Globus pallidus (tissue), 1 donor: ENCODE results near the gene SNF8.
"Not testable (repeated sequence)": the region's sequence is repeated elsewhere in the genome, so short reads cannot be mapped to it uniquely, and the experiment has no call there.

ENCODE experiments used
- DNase-seq: peaks from one replicate; pipeline ENCODE4 v3.0.0-alpha.2; 2015; ENCODE audit warnings: low spot score

Gene SNF8

DNA sequence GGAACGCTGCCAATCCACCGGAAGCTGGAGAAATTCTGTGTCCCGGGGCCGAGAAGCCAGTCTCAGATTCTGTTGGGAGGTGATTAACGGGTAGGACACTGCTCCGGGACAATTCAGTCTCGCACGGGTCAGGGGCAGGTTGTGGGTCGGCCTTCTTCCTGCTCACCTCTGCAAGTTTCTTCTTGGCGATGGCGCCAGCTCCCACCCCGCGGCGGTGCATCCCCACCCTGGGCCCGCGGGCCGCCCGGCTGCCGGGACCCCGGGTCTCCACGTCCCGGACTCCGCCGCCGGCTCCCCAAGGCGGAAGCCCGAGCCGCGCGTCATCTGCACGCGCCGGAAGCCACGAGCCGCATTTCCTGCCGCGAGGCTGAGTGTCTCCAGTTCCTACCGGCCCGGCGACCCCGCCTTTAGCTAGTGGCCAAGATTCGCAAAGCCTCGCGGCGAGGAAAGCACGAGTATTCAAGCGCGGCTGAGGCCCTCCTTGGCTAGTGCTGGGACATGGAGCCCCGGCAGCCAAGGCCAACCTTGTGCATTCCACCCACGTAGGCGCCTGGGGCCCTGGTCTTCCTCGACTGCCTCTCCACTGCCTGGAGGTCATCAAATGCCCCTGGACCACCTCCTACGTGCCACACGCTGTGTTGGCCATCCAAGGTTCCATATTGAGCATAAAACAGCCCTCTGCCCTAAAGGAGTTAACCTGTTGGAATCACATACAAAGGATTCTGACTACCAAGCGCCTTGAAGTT, at the start of gene SNF8:
Gene SNF8 (minus strand): TSS at position 328 of the 746 bp plus-strand sequence. CDS start 108 bp downstream, at position 220.
- DNase-seq = peak; percentile 81

- DNase-seq = no peak
Observed at GRCh38 chr17:48993951-48994350, 49.3 kb upstream of the SNF8 start.

DNA sequence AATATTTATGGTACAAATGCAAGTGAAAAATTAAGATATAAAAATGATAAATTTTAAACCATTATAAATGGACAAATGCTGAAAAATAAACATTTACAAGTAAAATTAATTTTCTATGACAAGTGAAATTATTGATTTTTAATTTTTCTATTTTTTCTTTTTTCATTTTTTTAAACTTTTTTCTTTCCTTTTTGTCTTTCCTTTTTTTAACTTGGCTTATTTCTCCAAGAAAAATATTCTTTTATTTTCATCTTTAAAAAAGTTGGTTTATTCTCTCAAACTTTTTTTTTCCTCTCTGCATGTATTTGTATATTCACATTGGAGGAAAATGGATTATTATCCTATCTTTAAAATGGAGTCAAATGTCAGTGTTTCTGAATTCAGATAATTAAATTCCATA, 48.7 kb upstream of the SNF8 start:
- DNase-seq = no peak

GRCh38 chr17:48992444-48992843, 47.8 kb upstream of the SNF8 start:
- no peak for DNase-seq

GRCh38 chr17:48990882-48991357, 46.3 kb upstream of the SNF8 start:
- no peak for DNase-seq

- DNase-seq = no peak
Observed at GRCh38 chr17:48989100-48989499, 44.5 kb upstream of the SNF8 start.

- DNase-seq = no peak
Observed at GRCh38 chr17:48985436-48986245, 41.0 kb upstream of the SNF8 start.

DNA sequence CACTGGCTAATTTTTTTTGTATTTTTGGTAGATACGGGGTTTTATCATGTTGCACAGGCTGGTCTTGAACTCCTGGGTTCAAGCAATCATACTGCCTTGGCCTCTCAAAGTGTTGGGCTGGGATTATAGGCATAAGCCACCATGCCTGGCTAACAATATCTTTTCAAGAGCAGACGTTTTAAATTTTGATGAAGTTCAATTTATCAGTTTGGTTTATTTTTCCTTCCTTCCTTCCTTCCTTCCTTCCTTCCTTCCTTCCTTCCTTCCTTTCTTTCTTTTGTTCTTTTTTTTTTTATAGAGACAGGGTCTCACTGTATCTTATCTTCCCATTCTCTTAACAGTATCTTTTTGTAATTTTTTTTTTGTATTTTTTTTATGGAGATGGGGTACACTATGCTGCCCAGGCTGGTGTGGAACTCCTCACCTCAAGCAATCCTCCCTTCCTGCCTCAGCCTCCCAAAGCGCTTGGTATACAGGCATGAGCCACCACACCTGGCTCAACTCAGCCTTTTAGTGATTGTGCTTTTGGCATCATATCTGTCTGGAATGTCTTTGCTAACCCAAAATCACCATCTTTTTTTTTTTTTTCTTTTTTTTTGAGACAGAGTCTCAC, 37.4 kb upstream of the SNF8 start:
- no peak for DNase-seq

GRCh38 chr17:48973806-48974205, 29.2 kb upstream of the SNF8 start:
- no peak for DNase-seq

DNA sequence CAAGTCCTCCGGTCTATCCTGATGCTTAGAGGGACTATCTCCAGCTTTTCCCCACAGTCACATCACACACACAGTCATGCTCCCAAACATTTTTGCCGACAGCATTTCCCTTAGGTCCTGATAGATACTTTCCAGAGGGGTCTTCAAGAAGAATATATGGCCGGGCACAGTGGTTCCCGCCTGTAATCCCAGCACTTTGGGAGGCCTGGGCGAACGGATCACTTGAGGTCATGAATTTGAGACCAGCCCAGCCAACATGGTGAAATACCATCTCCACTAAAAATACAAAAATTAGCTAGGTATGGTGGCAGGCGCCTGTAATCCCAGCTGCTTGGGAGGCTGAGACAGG, 28.1 kb upstream of the SNF8 start:
- DNase-seq = no peak

GRCh38 chr17:48970865-48971687, 26.4 kb upstream of the SNF8 start:
- DNase-seq = no peak

GRCh38 chr17:48970224-48970623, 25.6 kb upstream of the SNF8 start:
- DNase-seq = no peak

GRCh38 chr17:48961516-48962233, 17.0 kb upstream of the SNF8 start:
- DNase-seq = no peak

GRCh38 chr17:48960834-48961515, 16.3 kb upstream of the SNF8 start:
- DNase-seq = no peak

DNA sequence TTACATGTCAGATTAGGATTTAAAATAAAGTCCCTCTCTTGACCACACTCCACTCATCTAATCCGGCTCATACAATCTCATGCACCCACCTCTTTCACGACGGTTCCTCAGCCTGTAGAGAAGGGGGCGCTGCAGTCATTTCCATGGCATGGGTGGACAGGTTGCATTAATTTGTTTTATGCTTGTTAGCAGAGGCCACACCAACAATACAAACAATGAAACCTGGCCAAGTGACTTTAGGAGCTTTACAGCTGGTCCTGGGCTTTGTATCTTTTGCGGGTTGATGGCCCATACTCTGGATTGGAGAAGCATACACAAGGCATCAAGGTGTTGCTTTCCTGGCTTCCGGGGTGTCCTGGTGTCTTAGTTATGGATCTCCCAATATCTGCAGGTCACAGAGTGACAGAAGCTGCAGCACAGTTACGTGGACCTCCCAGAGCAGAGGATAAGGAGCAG, 9.7 kb upstream of the SNF8 start:
- no peak for DNase-seq

GRCh38 chr17:48952904-48953303, 8.3 kb upstream of the SNF8 start:
- no peak for DNase-seq

DNA sequence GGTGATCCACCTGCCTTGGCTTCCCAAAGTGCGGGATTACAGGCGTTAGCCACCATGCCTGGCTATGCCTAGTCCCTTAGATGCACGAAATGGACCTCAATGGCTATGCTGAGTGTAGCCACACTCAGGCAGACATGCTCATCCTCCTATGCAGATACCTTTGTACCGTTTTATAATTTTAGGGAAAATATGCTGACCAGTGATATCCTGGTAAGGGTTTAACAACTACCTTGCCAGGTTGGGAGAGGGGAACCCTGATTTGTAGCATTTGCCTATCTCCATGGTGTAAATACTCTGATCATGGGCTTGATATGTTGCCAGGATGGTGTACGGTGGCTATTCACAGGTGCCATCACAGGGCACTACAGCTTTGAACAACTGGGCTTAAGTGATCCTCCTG, 6.9 kb upstream of the SNF8 start:
- no peak for DNase-seq

- DNase-seq = not testable (repeated sequence)
Observed at GRCh38 chr17:48945261-48945651, 614 bp upstream of the SNF8 start.

GRCh38 chr17:48933035-48933434, 11.6 kb downstream of the SNF8 start:
- no peak for DNase-seq

- no peak for DNase-seq
Observed at GRCh38 chr17:48930435-48930873, 14.2 kb downstream of the SNF8 start.

DNA sequence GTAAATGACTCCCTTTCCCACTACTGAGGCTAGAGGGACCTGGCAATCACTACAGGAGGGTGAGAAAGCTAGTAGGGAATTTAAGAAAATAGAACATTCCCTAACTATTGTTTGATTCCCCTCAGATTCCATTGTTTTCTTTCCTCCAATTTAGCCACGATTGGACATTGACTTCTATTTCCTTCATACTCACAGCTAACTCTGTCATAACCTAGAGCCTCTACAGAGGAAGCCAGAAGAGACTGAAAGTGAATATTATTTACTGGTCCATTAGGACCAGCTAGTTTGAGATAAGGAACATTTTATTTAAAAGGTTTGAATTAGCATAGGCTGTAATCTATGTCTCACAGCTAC, 14.9 kb downstream of the SNF8 start:
- DNase-seq = no peak
